ENCODE results near the gene DUSP28.
"Not testable (repeated sequence)": the region's sequence is repeated elsewhere in the genome, so short reads cannot be mapped to it uniquely, and the experiment has no call there.

The DUSP28 gene

GRCh38 chr2:240528406-240529040 lies 31.6 kb upstream of the DUSP28 start:
- no peak for DNase-seq

DNA sequence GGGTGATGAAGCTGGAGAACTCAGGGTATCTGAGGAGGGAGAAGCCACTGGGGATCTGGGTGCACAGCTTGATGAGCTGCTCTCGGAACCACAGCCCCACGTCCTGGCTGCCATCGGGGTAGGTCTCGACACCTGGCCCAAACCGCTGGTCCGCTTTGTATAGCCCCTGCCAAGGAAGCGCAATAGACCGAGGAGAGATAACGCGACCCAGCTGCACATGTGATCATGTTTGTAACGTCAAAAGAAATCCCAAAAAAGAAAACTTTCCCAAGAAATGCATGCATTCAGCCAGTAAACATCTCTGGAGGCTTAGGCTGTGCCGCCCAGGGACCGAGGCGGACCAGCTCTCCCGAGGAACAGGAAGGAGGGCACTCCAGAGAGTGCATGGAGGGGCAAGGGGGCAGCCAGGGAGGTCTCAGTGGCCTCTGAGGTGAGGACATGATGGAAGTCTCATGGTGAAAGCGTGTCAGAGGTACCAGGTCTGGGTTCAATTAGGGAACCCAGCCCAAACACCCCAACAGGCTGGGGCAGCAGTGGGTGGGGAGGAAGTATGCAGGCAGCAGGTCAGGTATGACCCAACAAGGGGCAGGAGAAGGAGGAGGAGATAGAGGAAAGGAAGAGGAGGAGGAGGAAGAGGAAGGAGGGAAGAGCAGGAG lies 30.7 kb upstream of the DUSP28 start:
- DNase-seq = no peak

DNA sequence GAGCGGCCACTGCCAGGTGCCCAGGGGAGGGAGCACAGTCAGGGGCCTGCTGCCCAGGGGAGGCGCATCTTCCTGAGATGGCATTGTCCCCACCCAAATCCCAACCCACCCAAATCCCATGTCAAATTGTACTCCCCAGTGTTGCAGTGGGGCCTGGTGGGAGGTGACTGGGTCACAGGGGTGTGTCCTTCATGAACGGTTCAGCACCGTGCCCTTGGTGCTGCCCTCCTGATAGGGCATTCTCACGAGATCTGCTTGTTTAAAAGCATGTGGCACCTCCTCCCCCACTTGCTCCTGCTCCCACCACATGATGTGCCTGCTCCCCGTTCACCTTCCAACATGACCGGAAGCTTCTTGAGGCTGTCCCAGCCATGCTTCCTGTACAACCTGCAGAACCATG lies 30.0 kb upstream of the DUSP28 start:
- DNase-seq = no peak

DNA sequence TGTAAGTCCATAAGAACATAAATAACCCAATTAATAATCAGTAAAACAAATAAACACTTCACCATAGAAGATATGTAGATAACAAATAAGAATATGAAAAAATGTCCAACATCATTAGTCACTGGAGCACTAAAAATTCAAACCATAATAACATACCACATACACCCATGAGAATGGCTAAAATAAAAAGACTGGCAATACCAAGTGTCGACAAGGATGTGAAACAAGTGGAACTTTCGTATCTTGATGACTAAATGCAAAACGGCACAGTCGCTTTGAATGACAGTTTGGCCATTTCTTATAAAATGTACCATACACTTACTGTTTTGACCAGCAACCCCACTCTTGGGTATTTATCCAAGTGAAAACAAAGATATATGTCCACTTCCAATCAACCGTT lies 29.1 kb upstream of the DUSP28 start:
- DNase-seq = no peak

GRCh38 chr2:240532031-240532775 lies 28.0 kb upstream of the DUSP28 start:
- no peak for DNase-seq

DNA sequence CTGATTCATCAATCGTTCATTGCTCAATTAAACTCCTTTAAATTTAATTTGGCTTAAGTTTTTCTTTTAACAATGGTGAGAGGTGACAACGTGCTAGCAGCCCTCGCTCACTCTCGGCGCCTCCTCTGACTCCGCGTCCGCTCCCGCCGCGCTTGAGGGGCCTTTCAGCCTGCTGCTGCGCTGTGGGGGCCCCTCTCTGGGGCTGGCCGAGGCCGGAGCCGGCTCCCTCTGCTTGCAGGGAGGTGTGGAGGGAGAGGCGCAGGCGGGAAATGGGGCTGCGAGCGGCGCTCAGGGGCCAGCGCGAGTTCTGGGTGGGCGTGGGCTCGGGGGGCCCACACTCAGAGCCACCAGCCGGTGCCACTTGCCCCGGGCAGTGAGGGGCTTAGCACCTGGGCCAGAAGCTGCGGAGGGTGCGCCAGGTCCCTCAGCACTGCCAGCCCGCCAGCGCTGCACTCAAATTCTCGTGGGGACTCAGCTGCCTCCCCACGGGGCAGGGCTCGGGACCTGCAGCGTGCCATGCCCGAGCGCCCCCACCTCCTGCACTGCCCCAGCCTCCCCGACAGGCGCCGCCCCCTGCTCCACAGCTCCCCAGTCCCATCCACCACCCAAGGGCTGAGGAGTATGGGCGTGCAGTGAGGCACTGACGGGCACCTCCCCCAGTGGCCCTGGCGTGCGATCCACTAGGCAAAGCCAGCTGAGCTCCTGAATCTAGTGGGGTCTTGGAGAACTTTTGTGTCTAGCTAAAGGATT lies 22.0 kb upstream of the DUSP28 start:
- DNase-seq = no peak

GRCh38 chr2:240539101-240539500 lies 21.1 kb upstream of the DUSP28 start:
- DNase-seq = not testable (repeated sequence)

GRCh38 chr2:240539906-240540305 lies 20.3 kb upstream of the DUSP28 start:
- no peak for DNase-seq

GRCh38 chr2:240551288-240551687 lies 8.9 kb upstream of the DUSP28 start:
- DNase-seq = no peak

GRCh38 chr2:240551811-240552210 lies 8.3 kb upstream of the DUSP28 start:
- no peak for DNase-seq

DNA sequence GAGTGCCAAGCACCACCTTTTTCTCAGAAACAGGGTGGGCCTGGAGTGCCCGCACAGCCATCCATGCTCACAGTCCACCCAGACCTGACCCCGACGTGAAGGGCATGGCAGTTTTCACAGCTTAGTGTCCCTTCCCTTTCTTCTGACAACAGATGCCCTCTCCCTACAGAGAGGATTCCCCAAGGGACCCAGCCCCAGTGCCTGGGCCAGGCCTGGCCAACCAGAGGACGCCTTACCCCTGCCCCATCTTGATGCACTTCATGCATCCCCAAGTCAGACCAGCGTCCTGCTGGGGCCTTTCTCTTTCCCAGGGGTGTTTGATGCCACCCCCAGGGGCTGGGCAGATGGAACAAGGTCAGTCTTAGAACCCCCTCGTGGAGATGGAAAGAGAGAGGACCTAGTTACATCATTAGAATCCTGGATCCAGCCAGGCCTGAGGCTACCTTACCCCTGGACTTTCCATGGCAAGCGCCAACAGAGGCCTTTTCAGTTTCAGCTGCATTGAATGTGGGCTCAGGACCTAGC lies 6.1 kb upstream of the DUSP28 start:
- no peak for DNase-seq

DNA sequence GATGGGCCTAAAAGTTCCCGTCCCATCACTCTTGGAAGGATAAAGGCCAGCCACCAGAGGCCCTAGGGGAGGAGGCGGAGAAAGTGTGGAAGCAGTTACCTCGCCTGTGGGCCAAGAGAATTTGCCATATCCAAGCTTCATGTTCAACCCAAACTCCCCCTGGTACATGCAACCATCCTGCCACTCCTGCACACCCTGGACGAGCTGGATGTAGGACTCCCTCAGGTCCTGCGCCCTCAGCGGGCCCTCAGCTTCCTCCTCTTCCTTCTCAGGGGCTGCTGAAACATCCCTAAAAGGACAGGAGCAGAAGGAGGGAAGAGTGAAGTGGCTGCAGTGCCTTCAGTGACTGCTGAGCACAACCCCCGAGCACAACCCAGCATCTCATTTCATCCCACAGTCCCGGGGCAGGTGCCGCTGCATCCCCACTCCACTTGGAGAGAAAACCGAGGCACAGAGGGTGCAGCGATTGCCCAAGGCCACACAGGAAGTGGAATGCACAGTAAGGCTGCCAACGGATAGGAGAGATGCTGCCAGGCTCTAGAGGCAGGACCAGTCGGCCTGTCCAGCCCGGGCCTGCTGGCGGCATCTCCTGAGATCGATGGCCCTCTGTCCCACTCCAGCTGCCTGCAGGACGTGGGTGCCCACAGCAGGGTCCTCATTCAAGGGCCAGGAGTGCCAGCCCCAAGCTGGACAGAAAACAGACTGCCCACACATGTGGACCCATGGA lies 5.2 kb upstream of the DUSP28 start:
- DNase-seq = no peak

DNA sequence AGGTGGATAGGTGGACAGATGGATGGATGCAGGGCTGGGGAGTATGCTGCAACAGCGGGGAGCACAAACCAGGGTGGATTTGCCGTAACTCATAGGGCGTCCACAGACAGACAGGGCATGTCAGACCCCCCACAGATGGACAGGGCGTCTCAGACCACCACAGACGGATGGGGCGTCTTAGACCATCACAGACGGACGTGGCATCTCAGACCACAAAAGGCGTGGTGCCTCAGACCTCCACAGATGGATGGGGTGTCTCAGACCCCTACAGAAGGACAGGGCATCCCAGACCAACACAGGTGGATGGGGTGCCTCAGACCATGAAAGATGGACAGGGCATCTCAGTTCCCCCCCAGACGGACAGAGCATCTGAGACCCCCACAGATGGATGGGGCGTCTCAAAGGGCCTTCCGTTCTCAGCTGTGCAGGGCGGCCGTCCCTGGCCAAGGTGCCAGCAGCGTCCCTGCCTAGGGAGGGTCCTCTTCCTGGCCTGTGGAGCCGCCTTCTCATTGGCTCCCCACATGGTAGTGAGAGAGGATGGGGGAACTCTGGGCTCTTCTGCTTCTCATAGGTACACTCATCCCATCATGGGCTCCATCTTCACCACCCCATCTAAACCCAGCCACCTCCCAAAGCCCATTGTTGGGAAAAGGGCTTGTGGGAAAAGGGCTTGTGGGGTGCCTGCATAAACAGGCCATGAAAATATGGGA lies 4.5 kb upstream of the DUSP28 start:
- DNase-seq = no peak

GRCh38 chr2:240556553-240557100 lies 3.5 kb upstream of the DUSP28 start:
- peak; percentile 69 for DNase-seq

GRCh38 chr2:240557101-240557751 lies 2.9 kb upstream of the DUSP28 start:
- DNase-seq = peak; percentile 25

DNA sequence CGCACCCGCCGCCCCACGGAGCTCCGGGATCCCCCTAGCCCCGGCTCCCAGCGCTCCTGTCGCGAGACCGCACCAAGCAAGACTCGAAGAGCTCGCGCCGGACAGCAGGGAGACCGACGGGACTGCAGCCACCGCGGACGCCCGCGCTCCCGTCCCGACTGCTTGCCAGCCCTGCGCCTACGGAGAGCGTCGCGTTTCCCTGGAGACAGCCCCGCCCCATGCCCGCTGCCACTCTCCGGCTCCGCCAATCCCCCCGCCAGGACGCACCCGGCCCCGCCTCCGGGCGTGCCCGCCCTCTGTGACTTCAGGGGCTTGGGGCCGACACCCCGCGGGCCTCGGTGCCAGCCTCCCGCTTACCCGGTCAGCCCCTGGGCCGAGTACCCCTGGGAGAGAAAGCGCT lies 2.3 kb upstream of the DUSP28 start, which contains the start of gene ANKMY1:
Gene ANKMY1 (minus strand): TSS at position 181 of the 400 bp plus-strand sequence. CDS start 653 bp downstream, outside the sequence.
- DNase-seq = peak; percentile 77

GRCh38 chr2:240558236-240558761 lies 1.9 kb upstream of the DUSP28 start:
- DNase-seq = no peak

- peak; percentile 12 for DNase-seq
Observed at GRCh38 chr2:240559286-240559685, 871 bp upstream of the DUSP28 start.

- DNase-seq = peak; percentile 100
Observed at GRCh38 chr2:240560480-240561324, 545 bp downstream of the DUSP28 start.

Data from activated CD8-positive, alpha-beta memory T cell treated with anti-CD3 and anti-CD28 coated beads, Interleukin-2, amount 50 U/mL, for 4 hours (primary cell).